BJ (cell line): ENCODE measurements around the gene SWI5. TPM values are rescaled to one million over a fixed set of nuclear protein-coding genes. Genes with fewer than 3 reads are reported as not detected.

Experiments used
- CTCF ChIA-PET: fragments of 350-600 bp; formaldehyde crosslinking; extraction: SDS; loops from one replicate; lab custom pipeline; 2021; ENCODE audit warnings: antibody characterized with exemption, inconsistent platforms; lab: Yijun Ruan, JAX
- POLR2A ChIA-PET: fragments of 300-600 bp; sonication (Branson Sonifier 250); formaldehyde crosslinking; extraction: SDS; loops from one replicate; lab custom pipeline; 2021; ENCODE audit warnings: antibody characterized with exemption; lab: Charles Lee
- DNase-seq: peaks from one replicate; pipeline ENCODE4 v3.0.0-alpha.2; 2011; ENCODE audit warnings: low read depth
- H3K27me3 ChIP-seq: 2 replicates; pipeline ENCODE4 v1.6.0; 2011; ENCODE audit warnings: low read length; ENCODE audit not compliant: control insufficient read depth, insufficient read depth
- H3K36me3 ChIP-seq: 2 replicates; pipeline ENCODE4 v1.5.1; 2011; ENCODE audit warnings: low read length; ENCODE audit not compliant: control insufficient read depth, insufficient read depth
- H3K4me3 ChIP-seq: 2 replicates; pipeline ENCODE4 v1.5.1; 2011; ENCODE audit warnings: low read depth, mild to moderate bottlenecking, control low read depth, low read length
- polyA plus RNA-seq: library from polyadenylated mRNA; depleted of rRNA; stranded (reverse); fragments of >200 nt; gene quantifications from 2 replicates; pipeline ENCODE4 v1.2.3, GENCODE V29; 2011
- TF ChIP-seq, protein P1 (sequence below): IDR thresholded peaks from 2 replicates; pipeline ENCODE4 v1.5.1; 2011; ENCODE audit warnings: low read depth, mild to moderate bottlenecking, control low read depth, inconsistent platforms, low read length, moderate library complexity; ENCODE audit not compliant: insufficient read depth

The SWI5 gene
- polyA plus RNA-seq, 1 experiment: 77.4 TPM

- CTCF ChIA-PET: interaction anchor here (1.2 kb wide), 1 partner anchor 140 kb away, joined by 4 read pairs; no protein-coding TSS in a partner anchor
Observed at GRCh38 chr9:128280084-128280622, 4.1 kb downstream of the SWI5 start.

DNA sequence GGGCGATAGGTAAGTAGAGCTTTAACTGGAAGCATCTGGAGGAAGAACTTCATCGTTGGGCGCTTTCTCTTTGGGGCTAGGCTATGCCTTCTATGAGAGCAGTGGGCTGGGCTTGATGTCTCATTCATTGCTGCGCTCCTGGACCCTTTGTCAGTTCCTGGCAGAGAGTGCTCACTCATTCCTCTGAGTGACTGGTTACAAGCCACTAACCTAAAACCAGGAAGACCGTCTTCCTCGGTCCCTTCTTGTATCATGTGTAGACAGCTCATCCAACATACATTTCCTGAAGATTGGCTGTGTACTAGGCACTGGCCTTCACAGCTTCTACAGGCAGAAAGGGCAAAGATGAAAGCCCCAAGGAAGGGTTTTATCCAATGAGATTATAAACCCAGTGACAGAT, 6.4 kb downstream of the SWI5 start:
- Histone ChIP-seq H3K27me3 (no peaks in the 10 kb centered on the region), H3K36me3 (peaks cover 10% of the 10 kb centered on the region), H3K4me3 (no peak overlapping the region)
- TF ChIP-seq, protein P1, sequence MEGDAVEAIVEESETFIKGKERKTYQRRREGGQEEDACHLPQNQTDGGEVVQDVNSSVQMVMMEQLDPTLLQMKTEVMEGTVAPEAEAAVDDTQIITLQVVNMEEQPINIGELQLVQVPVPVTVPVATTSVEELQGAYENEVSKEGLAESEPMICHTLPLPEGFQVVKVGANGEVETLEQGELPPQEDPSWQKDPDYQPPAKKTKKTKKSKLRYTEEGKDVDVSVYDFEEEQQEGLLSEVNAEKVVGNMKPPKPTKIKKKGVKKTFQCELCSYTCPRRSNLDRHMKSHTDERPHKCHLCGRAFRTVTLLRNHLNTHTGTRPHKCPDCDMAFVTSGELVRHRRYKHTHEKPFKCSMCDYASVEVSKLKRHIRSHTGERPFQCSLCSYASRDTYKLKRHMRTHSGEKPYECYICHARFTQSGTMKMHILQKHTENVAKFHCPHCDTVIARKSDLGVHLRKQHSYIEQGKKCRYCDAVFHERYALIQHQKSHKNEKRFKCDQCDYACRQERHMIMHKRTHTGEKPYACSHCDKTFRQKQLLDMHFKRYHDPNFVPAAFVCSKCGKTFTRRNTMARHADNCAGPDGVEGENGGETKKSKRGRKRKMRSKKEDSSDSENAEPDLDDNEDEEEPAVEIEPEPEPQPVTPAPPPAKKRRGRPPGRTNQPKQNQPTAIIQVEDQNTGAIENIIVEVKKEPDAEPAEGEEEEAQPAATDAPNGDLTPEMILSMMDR: no peak
- ChIA-PET CTCF (interaction anchor here (0.6 to 5.5 kb wide), 3 partner anchors 13 to 80 kb away, joined by 3 to 17 read pairs (median 3); no protein-coding TSS in a partner anchor), POLR2A (interaction anchor here (0.7 kb wide), 1 partner anchor 154 kb away, joined by 4 read pairs; no protein-coding TSS in a partner anchor)
- DNase-seq: no peak

More at GRCh38 chr9:128280084-128280622, 4.1 kb downstream of the SWI5 start:
- Histone ChIP-seq H3K27me3 (no peaks in the 10 kb centered on the region), H3K4me3 (no peak overlapping the region), H3K36me3 (peaks cover 3% of the 10 kb centered on the region)
- TF ChIP-seq, protein P1: no peak
- POLR2A ChIA-PET: no interaction called here
- DNase-seq: no peak

- CTCF ChIA-PET: interaction anchor here (0.8 to 5.5 kb wide), 2 partner anchors 10 to 77 kb away, joined by 3 to 17 read pairs; no protein-coding TSS in a partner anchor
- no peak for DNase-seq
- POLR2A ChIA-PET: no interaction called here
- no peak overlapping the region for H3K4me3 ChIP-seq
- H3K36me3 ChIP-seq: peaks cover 9% of the 10 kb centered on the region
- TF ChIP-seq, protein P1: no peak
- no peaks in the 10 kb centered on the region for H3K27me3 ChIP-seq
Observed at GRCh38 chr9:128285033-128285784, 9.1 kb downstream of the SWI5 start.

- DNase-seq: no peak
- H3K27me3 ChIP-seq: no peaks in the 10 kb centered on the region
- CTCF ChIA-PET: interaction anchor here (1.2 to 5.5 kb wide), 2 partner anchors 9 to 55 kb away, joined by 3 to 17 read pairs; no protein-coding TSS in a partner anchor
- peaks cover 9% of the 10 kb centered on the region for H3K36me3 ChIP-seq
- POLR2A ChIA-PET: interaction anchor here (1.0 kb wide), 1 partner anchor 9 kb away, joined by 3 read pairs; no protein-coding TSS in a partner anchor
- TF ChIP-seq, protein P1: no peak
- H3K4me3 ChIP-seq: no peak overlapping the region
Observed at GRCh38 chr9:128286440-128286839, 10.4 kb downstream of the SWI5 start.
